22Rv1 (cell line): Measurements from ENCODE around the gene OCA2.

ENCODE experiments used
- H3K27ac ChIP-seq: fragments of 450-650 bp; 2 replicates; pipeline ENCODE4 v1.5.1; 2017
- ZFX ChIP-seq: fragments of 450-650 bp; IDR thresholded peaks from 2 replicates; pipeline ENCODE4 v1.6.1; 2017; ENCODE audit warnings: antibody characterized with exemption, borderline replicate concordance
- TF ChIP-seq, protein P1 (sequence below): fragments of 450-650 bp; IDR thresholded peaks from 2 replicates; pipeline ENCODE4 v1.5.1; 2017; ENCODE audit warnings: mild to moderate bottlenecking

The OCA2 gene

DNA sequence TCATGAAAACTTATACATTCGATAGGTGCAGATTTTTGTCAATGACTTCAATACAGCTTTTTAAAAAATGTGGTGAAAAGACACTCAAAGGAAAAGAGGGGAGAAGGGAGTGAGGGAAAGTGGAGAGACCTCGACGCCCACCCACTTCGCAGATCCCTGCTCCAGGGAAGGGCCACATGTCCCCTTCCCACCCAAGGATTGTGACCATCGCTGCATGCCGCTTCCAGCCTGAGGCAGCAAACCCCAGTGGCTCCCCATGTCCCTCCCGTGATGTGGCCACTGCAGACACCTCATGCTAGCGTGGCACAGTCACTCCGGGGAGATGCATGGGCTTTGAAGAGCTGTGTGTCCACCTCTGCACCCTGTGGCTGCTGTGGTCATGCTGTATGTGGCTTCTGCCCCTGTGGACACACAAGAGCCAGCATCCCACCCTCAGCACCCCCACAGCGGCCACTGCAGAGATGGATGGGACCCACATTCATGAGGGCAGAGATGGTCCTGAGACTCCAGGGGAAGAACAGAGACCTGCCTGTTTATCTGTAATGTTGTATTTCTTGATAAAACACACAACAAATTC lies 230.2 kb downstream of the OCA2 start:
- H3K27ac ChIP-seq = no peak overlapping the region
- no peak for TF ChIP-seq ZFX
- TF ChIP-seq, protein P1, sequence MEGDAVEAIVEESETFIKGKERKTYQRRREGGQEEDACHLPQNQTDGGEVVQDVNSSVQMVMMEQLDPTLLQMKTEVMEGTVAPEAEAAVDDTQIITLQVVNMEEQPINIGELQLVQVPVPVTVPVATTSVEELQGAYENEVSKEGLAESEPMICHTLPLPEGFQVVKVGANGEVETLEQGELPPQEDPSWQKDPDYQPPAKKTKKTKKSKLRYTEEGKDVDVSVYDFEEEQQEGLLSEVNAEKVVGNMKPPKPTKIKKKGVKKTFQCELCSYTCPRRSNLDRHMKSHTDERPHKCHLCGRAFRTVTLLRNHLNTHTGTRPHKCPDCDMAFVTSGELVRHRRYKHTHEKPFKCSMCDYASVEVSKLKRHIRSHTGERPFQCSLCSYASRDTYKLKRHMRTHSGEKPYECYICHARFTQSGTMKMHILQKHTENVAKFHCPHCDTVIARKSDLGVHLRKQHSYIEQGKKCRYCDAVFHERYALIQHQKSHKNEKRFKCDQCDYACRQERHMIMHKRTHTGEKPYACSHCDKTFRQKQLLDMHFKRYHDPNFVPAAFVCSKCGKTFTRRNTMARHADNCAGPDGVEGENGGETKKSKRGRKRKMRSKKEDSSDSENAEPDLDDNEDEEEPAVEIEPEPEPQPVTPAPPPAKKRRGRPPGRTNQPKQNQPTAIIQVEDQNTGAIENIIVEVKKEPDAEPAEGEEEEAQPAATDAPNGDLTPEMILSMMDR = no peak

DNA sequence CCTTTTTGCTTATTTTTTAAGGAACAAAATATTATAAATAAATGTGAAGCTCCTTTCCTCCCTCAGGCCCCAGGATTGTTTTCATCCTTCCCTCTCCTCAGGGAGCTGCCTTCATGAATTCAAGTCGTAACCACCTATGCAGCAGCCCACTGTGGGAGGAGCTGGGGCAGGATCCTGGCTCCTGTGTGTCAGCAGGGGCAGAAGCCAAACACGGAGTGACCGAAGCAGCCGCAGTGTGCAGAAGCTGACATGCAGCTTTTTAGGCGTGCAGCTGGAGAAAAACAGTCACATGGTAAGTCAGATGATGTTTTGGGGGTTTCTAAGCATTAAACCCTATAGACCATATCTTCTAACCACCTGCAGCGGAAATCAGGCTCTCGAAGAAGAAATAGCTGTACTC lies 231.3 kb downstream of the OCA2 start:
- no peak overlapping the region for H3K27ac ChIP-seq
- TF ChIP-seq, protein P1 = no peak
- TF ChIP-seq ZFX = no peak

DNA sequence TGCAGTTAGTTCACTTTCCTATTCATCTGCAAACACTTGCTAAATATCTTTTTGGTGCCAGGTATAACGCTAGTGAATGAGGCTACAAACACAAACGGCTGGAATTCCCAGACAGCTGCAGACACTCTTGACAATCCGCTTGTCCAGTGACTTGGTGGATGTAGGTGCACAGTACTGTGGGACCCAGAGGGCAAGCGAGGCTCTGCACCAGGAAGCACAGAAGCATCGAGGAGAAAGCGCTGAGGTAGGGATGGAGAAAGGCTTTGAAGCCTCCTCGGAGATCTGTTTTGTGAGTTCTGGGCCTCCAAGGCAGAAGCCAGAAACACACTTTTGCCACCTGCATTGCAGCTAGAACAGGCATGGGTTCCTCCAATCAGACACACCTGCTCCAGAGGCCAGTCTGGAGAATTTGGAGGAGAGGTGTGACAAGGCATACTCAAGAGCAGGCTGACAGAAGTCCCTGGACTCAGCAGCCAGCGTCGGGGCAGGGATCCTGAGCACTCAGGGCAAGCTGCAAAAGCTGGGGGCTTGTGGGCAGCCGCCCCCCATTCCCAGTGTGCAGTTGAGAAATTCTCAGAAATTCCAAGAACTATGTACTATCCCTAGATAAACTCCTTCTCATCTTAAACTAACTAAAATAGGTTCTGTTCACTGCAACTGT lies 232.5 kb downstream of the OCA2 start:
- no peak overlapping the region for H3K27ac ChIP-seq
- TF ChIP-seq ZFX = no peak
- TF ChIP-seq, protein P1 = no peak

DNA sequence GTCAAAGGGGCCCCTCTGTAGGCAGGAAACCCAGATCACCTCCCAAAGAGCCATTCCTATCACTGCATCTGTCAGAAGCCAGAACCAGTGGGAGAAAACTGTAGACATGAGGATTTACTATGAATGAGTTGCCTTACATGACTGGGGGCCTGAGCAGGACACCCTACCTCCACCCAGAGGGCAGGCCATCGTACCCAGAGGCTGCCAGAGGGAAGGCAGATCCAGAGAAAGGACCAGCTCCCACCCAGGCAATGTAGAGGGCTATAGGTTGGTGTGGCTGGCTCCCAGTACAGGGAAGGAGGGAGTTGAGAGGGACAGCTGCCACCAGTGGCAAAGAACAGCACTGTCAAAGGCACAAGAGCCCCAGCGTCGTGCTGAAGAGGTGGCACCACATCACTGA lies 233.2 kb downstream of the OCA2 start:
- H3K27ac ChIP-seq = no peak overlapping the region
- TF ChIP-seq ZFX = no peak

DNA sequence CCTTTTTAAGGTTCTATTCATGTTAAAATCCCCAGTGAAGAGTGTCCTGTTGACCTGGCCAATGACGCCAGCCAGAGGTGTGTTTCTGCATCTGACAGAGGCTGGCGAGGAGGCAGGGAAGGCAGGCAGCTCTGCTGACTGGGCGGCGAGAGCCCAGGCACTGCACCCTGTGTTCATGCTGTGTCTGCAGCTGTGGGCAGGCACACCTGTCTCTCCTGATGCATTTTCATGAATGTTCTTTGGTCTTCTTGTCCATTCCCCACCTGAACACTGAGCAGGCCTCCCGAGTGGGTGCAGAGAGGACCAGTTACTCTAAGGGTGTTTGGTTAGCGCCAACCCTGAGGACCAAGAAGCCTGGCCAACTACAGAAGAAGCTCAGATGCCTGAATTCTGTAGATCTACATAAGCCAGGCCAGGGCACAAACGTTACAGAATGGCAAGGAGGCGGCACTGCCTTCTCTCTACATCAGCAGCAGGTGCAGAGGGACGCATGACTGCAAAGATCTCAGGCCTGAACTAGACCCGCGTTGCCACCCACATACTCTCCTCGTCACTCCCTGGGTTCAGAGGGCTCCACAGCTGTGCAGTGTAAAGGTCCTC lies 233.7 kb downstream of the OCA2 start:
- TF ChIP-seq, protein P1 = no peak
- TF ChIP-seq ZFX = no peak
- no peak overlapping the region for H3K27ac ChIP-seq

DNA sequence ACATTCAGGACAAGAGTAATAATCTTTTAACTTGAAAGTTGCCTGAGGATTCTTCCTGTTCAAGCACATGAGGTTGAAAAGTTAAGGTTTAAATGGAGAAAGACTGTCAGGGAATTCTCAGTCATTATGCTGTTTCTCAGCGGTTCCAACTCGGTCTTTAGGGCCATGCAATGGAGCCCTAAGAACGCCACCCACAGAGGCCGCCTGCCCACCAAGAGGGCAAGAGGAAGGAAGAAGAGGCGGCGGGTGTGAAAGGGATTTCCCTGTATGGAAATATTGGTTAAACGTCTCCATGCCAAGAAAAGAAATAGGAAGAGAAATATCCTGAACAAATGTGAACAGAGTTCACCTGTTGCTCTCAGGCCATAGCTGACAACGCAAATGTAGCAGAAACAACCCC lies 234.4 kb downstream of the OCA2 start:
- H3K27ac ChIP-seq = no peak overlapping the region
- no peak for TF ChIP-seq ZFX
- TF ChIP-seq, protein P1 = no peak

DNA sequence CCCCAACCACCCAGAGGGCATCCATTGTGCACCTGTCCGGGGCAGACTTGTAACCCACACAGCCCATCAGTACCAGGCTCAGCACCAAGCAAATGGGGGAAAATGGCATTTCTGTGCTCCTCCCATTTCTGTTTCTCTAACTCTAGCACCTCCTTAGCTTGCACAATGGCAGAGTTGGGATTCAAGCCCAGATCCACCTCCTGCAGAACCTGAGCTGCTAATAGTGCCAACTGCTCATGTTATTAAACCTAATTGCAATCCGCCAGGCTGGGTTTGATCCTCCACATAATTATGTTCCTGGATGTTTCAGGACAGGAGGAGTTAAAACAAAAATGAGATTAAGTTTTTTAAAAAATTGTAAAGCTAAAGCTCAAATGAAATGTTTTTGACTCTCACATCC lies 235.0 kb downstream of the OCA2 start:
- TF ChIP-seq, protein P1 = no peak
- TF ChIP-seq ZFX = no peak
- H3K27ac ChIP-seq = no peak overlapping the region

DNA sequence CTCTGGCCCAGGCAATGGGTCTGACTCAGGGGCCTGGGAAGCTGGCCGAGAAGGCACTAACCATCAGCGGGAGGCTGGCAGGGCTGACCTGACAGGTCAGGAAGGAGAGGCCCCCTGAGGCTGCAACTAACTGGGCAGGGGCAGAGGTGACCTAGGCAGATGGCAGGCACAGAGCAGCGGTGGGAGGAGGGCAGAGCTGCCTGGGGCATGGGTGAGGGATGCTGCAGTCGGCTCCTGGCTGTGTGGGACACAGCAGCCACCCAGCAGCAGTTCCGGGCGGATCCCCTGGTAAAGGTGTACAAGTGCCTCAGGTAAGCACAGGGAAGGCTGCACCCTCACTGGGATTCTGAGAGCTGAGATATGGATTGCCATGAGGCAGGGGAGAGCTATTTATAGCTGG lies 236.1 kb downstream of the OCA2 start:
- TF ChIP-seq, protein P1 = no peak
- TF ChIP-seq ZFX = no peak

More for the DNA sequence above, 236.1 kb downstream of the OCA2 start:
- H3K27ac ChIP-seq = no peak overlapping the region
